Panc1 (cell line): ENCODE results near the gene EXD3. TPM values are rescaled to one million over a fixed set of nuclear protein-coding genes. Genes with fewer than 3 reads are reported as not detected.

Experiments
- ATAC-seq: fragments of 200-7000 bp; cut with Tn5 transposase; 2 replicates; pipeline ENCODE4 v1.9.1; 2020; ENCODE audit warnings: mild to moderate bottlenecking, moderate library complexity
- BruUV-seq: library from RNA; stranded (reverse); fragments of 400-500 nt; replicated peaks from 2 replicates; lab custom pipeline; 2021; lab: Mats Ljungman, UMichigan
- CTCF ChIA-PET: fragments of 300-600 bp; sonication (Branson Sonifier 250); formaldehyde crosslinking; loops from one replicate; lab custom pipeline; 2022; ENCODE audit warnings: antibody characterized with exemption; lab: Charles Lee
- POLR2A ChIA-PET: fragments of 300-600 bp; sonication (Branson Sonifier 250); formaldehyde crosslinking; loops from one replicate; lab custom pipeline; 2022; ENCODE audit warnings: antibody characterized with exemption; lab: Charles Lee
- DNase-seq: peaks from one replicate; pipeline ENCODE4 v3.0.0-alpha.2; 2010; ENCODE audit warnings: low read depth, low spot score
- H3K27ac ChIP-seq: 2 replicates; pipeline ENCODE4 v1.5.1; 2011; ENCODE audit warnings: mild to moderate bottlenecking, low read length, inconsistent platforms
- H3K27me3 ChIP-seq: fragments of 200-500 bp; sonication (Bioruptor generic); 2 replicates; pipeline ENCODE4 v1.6.0; 2014; ENCODE audit warnings: low read length, inconsistent platforms; ENCODE audit not compliant: control insufficient read depth, insufficient read depth
- H3K36me3 ChIP-seq: fragments of 200-500 bp; sonication (Bioruptor generic); 2 replicates; pipeline ENCODE4 v1.5.1; 2014; ENCODE audit warnings: inconsistent platforms, mild to moderate bottlenecking, low read length, moderate library complexity; ENCODE audit not compliant: control insufficient read depth, insufficient read depth
- H3K4me1 ChIP-seq: 2 replicates; pipeline ENCODE4 v1.5.1; 2011; ENCODE audit warnings: inconsistent platforms, mild to moderate bottlenecking, low read length, moderate library complexity; ENCODE audit not compliant: control insufficient read depth, insufficient read depth
- H3K4me3 ChIP-seq, 2 experiments: 2 replicates each; pipeline ENCODE4 v1.5.1; 2011 to 2012; ENCODE audit warnings: low read depth in 2 of 2, low read length in 2 of 2, mild to moderate bottlenecking in 2 of 2, inconsistent platforms in 1 of 2, moderate library complexity in 1 of 2
- H3K9me3 ChIP-seq: fragments of 200-500 bp; sonication (Bioruptor generic); 2 replicates; pipeline ENCODE4 v1.5.1; 2014; ENCODE audit warnings: low read depth, mild to moderate bottlenecking, inconsistent platforms, low read length, moderate library complexity; ENCODE audit not compliant: control insufficient read depth, insufficient read depth
- CTCF ChIP-seq: fragments of 450-650 bp; IDR thresholded peaks from 2 replicates; pipeline ENCODE4 v1.5.1; 2017; ENCODE audit warnings: mild to moderate bottlenecking
- POLR2AphosphoS5 ChIP-seq: IDR thresholded peaks from 2 replicates; pipeline ENCODE4 v1.6.1; 2012; ENCODE audit warnings: mild to moderate bottlenecking, low read depth, low read length, moderate library complexity
- SIN3A ChIP-seq: IDR thresholded peaks from 2 replicates; pipeline ENCODE4 v1.6.1; 2012; ENCODE audit warnings: low read depth, mild to moderate bottlenecking, low read length, moderate library complexity, borderline replicate concordance; ENCODE audit not compliant: insufficient read depth
- TCF7L2 ChIP-seq: IDR thresholded peaks from 2 replicates; pipeline ENCODE4 v1.6.1; 2011; ENCODE audit warnings: mild to moderate bottlenecking, low read depth, low read length, inconsistent platforms
- in situ Hi-C: cut with HindIII; loops from 2 replicates; pipeline ENCODE4 v1.10.0; 2016; ENCODE audit warnings: low sequenced_read_pairs, low pct_unique_long_range_greater_than_20kb
- intact Hi-C: fragments of 100-400 bp; cut with micrococcal nuclease; formaldehyde crosslinking; loops from one replicate; pipeline ENCODE4 v1.10.0; 2022; ENCODE audit not compliant: unreplicated experiment
- total RNA-seq: library from RNA; stranded (reverse); gene quantifications from one replicate; pipeline ENCODE4 v1.2.1, GENCODE V29; 2021; ENCODE audit not compliant: unreplicated experiment
- TF ChIP-seq, protein P1 (sequence below), 2 experiments: IDR thresholded peaks; 2 replicates each; pipeline ENCODE4 v1.6.1; 2011 to 2012; ENCODE audit warnings: low read depth in 2 of 2, control low read depth in 1 of 2, low read length in 1 of 2, mild to moderate bottlenecking in 1 of 2, moderate library complexity in 1 of 2; ENCODE audit not compliant: insufficient read depth in 1 of 2

EXD3 gene
- total RNA-seq, 1 experiment from 2014 or later = 9.2 TPM

DNA sequence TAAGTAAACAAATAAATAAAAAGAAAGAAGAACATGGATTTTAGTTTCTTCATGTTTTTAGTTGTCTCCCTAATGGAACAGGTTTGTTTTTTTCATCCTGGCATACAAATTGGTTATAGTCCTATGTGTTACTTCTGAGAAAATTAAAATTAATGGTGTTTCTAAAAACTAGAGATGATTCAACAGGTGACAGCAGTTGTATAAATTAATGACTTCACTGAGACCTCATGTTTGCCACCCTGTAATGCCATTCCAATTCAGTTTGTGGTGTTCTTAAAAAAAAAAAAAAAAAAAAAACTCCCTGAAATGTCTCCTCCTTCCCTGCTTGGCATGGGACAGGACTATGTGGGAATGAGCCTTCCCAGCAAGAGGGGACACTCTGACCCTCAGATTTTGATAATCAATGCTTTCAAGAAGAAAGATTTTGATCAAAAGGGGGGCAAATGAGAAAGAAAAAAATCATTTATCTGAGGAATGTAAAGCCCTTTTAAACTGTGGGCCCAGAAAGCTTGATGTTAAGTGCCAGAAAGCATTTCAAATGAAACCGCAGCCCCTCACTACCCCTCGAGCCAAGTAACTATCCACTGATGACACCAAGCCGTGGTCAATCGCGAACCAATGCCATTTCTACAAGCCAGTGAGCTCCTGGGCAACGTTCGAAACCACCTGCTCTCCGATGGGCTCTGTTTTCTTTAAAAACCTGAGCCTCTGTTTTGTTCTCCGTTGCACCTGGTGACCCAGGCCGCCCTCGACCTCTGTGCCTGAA lies 941 bp downstream of the EXD3 start:
- TSS peak; percentile 87 for BruUV-seq
- no peaks in the 10 kb centered on the region for H3K27me3 ChIP-seq
- H3K4me3 ChIP-seq = peak overlapping the region; percentile 75 to 79
- ChIA-PET POLR2A (no interaction called here), CTCF (interaction anchor here (1.4 kb wide), 1 partner anchor 9 kb away, joined by 4 read pairs; no protein-coding TSS in a partner anchor)
- intact Hi-C loops (loop anchor here (10.0 kb wide), 1 partner anchor 127 kb away; no protein-coding TSS in a partner anchor), in situ Hi-C loops (no loop called here)
- no peaks in the 10 kb centered on the region for H3K9me3 ChIP-seq
- TF ChIP-seq POLR2AphosphoS5 (no peak), CTCF (no peak), SIN3A (no peak), TCF7L2 (no peak)
- TF ChIP-seq, protein P1, sequence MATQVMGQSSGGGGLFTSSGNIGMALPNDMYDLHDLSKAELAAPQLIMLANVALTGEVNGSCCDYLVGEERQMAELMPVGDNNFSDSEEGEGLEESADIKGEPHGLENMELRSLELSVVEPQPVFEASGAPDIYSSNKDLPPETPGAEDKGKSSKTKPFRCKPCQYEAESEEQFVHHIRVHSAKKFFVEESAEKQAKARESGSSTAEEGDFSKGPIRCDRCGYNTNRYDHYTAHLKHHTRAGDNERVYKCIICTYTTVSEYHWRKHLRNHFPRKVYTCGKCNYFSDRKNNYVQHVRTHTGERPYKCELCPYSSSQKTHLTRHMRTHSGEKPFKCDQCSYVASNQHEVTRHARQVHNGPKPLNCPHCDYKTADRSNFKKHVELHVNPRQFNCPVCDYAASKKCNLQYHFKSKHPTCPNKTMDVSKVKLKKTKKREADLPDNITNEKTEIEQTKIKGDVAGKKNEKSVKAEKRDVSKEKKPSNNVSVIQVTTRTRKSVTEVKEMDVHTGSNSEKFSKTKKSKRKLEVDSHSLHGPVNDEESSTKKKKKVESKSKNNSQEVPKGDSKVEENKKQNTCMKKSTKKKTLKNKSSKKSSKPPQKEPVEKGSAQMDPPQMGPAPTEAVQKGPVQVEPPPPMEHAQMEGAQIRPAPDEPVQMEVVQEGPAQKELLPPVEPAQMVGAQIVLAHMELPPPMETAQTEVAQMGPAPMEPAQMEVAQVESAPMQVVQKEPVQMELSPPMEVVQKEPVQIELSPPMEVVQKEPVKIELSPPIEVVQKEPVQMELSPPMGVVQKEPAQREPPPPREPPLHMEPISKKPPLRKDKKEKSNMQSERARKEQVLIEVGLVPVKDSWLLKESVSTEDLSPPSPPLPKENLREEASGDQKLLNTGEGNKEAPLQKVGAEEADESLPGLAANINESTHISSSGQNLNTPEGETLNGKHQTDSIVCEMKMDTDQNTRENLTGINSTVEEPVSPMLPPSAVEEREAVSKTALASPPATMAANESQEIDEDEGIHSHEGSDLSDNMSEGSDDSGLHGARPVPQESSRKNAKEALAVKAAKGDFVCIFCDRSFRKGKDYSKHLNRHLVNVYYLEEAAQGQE (IDR thresholded peaks at IDR 0.05; ENCODE audit: insufficient read depth in 1 of 2, low read depth in 2 of 2, low read length in 1 of 2) = no peak
- peaks cover 6% of the 10 kb centered on the region for H3K4me1 ChIP-seq
- DNase-seq = no peak
- H3K36me3 ChIP-seq = peaks cover 4% of the 10 kb centered on the region; the same call in 1 of the 2 replicates
- no peak for ATAC-seq
- peak overlapping the region; percentile 86 for H3K27ac ChIP-seq

- DNase-seq (no peak), ATAC-seq (no peak)
- intact Hi-C loops = no loop called here
- in situ Hi-C loops = no loop called here
- H3K9me3 ChIP-seq = no peaks in the 10 kb centered on the region
- BruUV-seq = no TSS peak
- ChIA-PET CTCF (interaction anchor here (0.6 kb wide), 1 partner anchor 128 kb away, joined by 4 read pairs; no protein-coding TSS in a partner anchor), POLR2A (no interaction called here)
- TF ChIP-seq POLR2AphosphoS5 (no peak), CTCF (no peak), TCF7L2 (no peak), SIN3A (no peak)
- TF ChIP-seq, protein P1 (IDR thresholded peaks at IDR 0.05; ENCODE audit: insufficient read depth in 1 of 2, low read depth in 2 of 2, low read length in 1 of 2) = no peak
- H3K4me3 ChIP-seq = no peak overlapping the region
- no peak overlapping the region for H3K27ac ChIP-seq
- peaks cover 18% of the 10 kb centered on the region for H3K4me1 ChIP-seq
- H3K36me3 ChIP-seq = peaks cover 1% of the 10 kb centered on the region; the same call in 1 of the 2 replicates
- H3K27me3 ChIP-seq = no peaks in the 10 kb centered on the region
These were observed 5.6 kb downstream of the EXD3 start for GRCh38 chr9:137417161-137418021.
